Uterus (tissue), 2 donors: ENCODE results near the gene RGS6.

Experiments used
- POLR2A ChIP-seq, 2 donors: fragments of 450-650 bp; IDR thresholded peaks; one replicate each; pipeline ENCODE4 v1.6.1; 2016; ENCODE audit warnings: antibody characterized with exemption in 2 of 2, mild to moderate bottlenecking in 1 of 2, moderate library complexity in 1 of 2
- TF ChIP-seq, protein P1 (sequence below), 4 experiments: fragments of 200-600 bp in 2 of 4; fragments of 450-650 bp in 2 of 4; sonication (generic) in 2 of 4; IDR thresholded peaks; one replicate each; pipeline ENCODE4 v1.5.1; 2016 to 2019; ENCODE audit warnings: antibody characterized with exemption in 4 of 4, mild to moderate bottlenecking in 2 of 4, moderate library complexity in 1 of 4

GRCh38 chr14:72270147-72270727 lies 338.0 kb downstream of the RGS6 start:
- TF ChIP-seq, protein P1, sequence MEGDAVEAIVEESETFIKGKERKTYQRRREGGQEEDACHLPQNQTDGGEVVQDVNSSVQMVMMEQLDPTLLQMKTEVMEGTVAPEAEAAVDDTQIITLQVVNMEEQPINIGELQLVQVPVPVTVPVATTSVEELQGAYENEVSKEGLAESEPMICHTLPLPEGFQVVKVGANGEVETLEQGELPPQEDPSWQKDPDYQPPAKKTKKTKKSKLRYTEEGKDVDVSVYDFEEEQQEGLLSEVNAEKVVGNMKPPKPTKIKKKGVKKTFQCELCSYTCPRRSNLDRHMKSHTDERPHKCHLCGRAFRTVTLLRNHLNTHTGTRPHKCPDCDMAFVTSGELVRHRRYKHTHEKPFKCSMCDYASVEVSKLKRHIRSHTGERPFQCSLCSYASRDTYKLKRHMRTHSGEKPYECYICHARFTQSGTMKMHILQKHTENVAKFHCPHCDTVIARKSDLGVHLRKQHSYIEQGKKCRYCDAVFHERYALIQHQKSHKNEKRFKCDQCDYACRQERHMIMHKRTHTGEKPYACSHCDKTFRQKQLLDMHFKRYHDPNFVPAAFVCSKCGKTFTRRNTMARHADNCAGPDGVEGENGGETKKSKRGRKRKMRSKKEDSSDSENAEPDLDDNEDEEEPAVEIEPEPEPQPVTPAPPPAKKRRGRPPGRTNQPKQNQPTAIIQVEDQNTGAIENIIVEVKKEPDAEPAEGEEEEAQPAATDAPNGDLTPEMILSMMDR (IDR thresholded peaks at IDR 0.05): no peak
- TF ChIP-seq POLR2A (IDR thresholded peaks at IDR 0.05): no peak
